GM10248 (cell line): ENCODE results near the gene LAMA3.

Experiments
- CTCF ChIA-PET: fragments of 300-600 bp; sonication (Branson Sonifier 250); formaldehyde crosslinking; extraction: SDS; loops from one replicate; lab custom pipeline; 2021; ENCODE audit warnings: antibody characterized with exemption; lab: Yijun Ruan, JAX
- POLR2A ChIA-PET: fragments of 350-650 bp; sonication (Branson Sonifier 250); formaldehyde crosslinking; extraction: SDS; loops from one replicate; lab custom pipeline; 2020; ENCODE audit warnings: antibody characterized with exemption; lab: Yijun Ruan, JAX
- DNase-seq: peaks from one replicate; pipeline ENCODE4 v3.0.0; 2012; ENCODE audit errors: extremely low spot score
- CTCF ChIP-seq: IDR thresholded peaks from 2 replicates; pipeline ENCODE4 v1.5.1; 2012; ENCODE audit warnings: mild to moderate bottlenecking, low read depth; ENCODE audit errors: extremely low read depth, missing control alignments, control extremely low read depth

LAMA3 gene

GRCh38 chr18:23875966-23876895, 187.0 kb downstream of the LAMA3 start:
- POLR2A ChIA-PET = no interaction called here
- CTCF ChIA-PET = interaction anchor here (1.9 kb wide), 1 partner anchor 42 kb away, joined by 5 read pairs; no protein-coding TSS in a partner anchor
- no peak for TF ChIP-seq CTCF
- DNase-seq = no peak

- ChIA-PET CTCF (interaction anchor here (1.9 kb wide), 1 partner anchor 42 kb away, joined by 5 read pairs; no protein-coding TSS in a partner anchor), POLR2A (no interaction called here)
- DNase-seq = no peak
- TF ChIP-seq CTCF = no peak
Measured at GRCh38 chr18:23876921-23877320, 187.7 kb downstream of the LAMA3 start.

GRCh38 chr18:23877371-23877770, 188.1 kb downstream of the LAMA3 start:
- POLR2A ChIA-PET = no interaction called here
- TF ChIP-seq CTCF = no peak
- no peak for DNase-seq
- CTCF ChIA-PET = interaction anchor here (1.9 kb wide), 1 partner anchor 41 kb away, joined by 5 read pairs; no protein-coding TSS in a partner anchor

GRCh38 chr18:23878336-23878900, 189.2 kb downstream of the LAMA3 start:
- ChIA-PET CTCF (interaction anchor here (1.6 kb wide), 1 partner anchor 240 kb away, joined by 3 read pairs; no protein-coding TSS in a partner anchor), POLR2A (no interaction called here)
- DNase-seq = no peak
- TF ChIP-seq CTCF = no peak

GRCh38 chr18:23879126-23879525, 189.9 kb downstream of the LAMA3 start:
- no peak for DNase-seq
- ChIA-PET CTCF (interaction anchor here (1.6 to 2.9 kb wide), 2 partner anchors 40 to 239 kb away, joined by 3 to 9 read pairs; no protein-coding TSS in a partner anchor), POLR2A (no interaction called here)
- no peak for TF ChIP-seq CTCF

GRCh38 chr18:23879544-23879943, 190.3 kb downstream of the LAMA3 start:
- DNase-seq = no peak
- TF ChIP-seq CTCF = no peak
- ChIA-PET POLR2A (no interaction called here), CTCF (interaction anchor here (0.8 to 2.9 kb wide), 3 partner anchors 19 to 239 kb away, joined by 3 to 9 read pairs (median 3); no protein-coding TSS in a partner anchor)
